Kidney (tissue), 14 donors: ENCODE measurements around the gene MZT1. TPM values are rescaled to one million over a fixed set of nuclear protein-coding genes. Genes with fewer than 3 reads are reported as not detected.
"Not testable (repeated sequence)": the region's sequence is repeated elsewhere in the genome, so short reads cannot be mapped to it uniquely, and the experiment has no call there.

Experiments
- DNase-seq, 5 donors: peaks; one replicate each; pipeline ENCODE4 v3.0.0-alpha.2; 2013 to 2020
- FAIRE-seq: peaks from 2 replicates; lab custom pipeline; 2012; peaks lifted over from hg19 to GRCh38; lab: Jason Lieb, UNC
- H3K27ac ChIP-seq, 2 donors: one replicate each; pipeline ENCODE4 v1.7.0; 2013; ENCODE audit warnings: low read depth in 2 of 2, low read length in 2 of 2, inconsistent platforms in 1 of 2
- H3K27me3 ChIP-seq: one replicate; pipeline ENCODE4 v1.7.1; 2013; ENCODE audit warnings: low read length, inconsistent platforms; ENCODE audit not compliant: control insufficient read depth, insufficient read depth
- H3K36me3 ChIP-seq, 3 donors: one replicate each; pipeline versions ENCODE4 v1.7.0 to v1.7.1; 2013; ENCODE audit warnings: low read length in 3 of 3, control low read depth in 1 of 3, inconsistent platforms in 1 of 3; ENCODE audit not compliant: insufficient read depth in 3 of 3, control insufficient read depth in 2 of 3
- H3K4me1 ChIP-seq, 3 donors: one replicate each; pipeline versions ENCODE4 v1.7.0 to v1.7.1; 2013; ENCODE audit warnings: low read length in 3 of 3, inconsistent platforms in 1 of 3, low read depth in 1 of 3; ENCODE audit not compliant: control insufficient read depth in 2 of 3, insufficient read depth in 2 of 3
- H3K4me3 ChIP-seq, 3 donors: one replicate each; pipeline versions ENCODE4 v1.7.0 to v1.8.1; 2013; ENCODE audit warnings: low read length in 3 of 3, control low read depth in 1 of 3, inconsistent platforms in 1 of 3
- H3K9ac ChIP-seq, 3 donors: one replicate each; pipeline versions ENCODE4 v1.7.0 to v1.7.1; 2013; ENCODE audit warnings: low read length in 3 of 3, control low read depth in 1 of 3, inconsistent platforms in 1 of 3
- H3K9me3 ChIP-seq, 3 donors: one replicate each; pipeline versions ENCODE4 v1.7.0 to v1.7.1; 2013; ENCODE audit warnings: low read length in 3 of 3, control low read depth in 1 of 3, inconsistent platforms in 1 of 3; ENCODE audit not compliant: control insufficient read depth in 2 of 3, insufficient read depth in 1 of 3
- CTCF ChIP-seq: IDR thresholded peaks from 3 replicates; pipeline ENCODE4 v1.5.1; 2012; ENCODE audit warnings: mild to moderate bottlenecking, moderate library complexity, borderline replicate concordance; ENCODE audit not compliant: insufficient read depth; ENCODE audit errors: extremely low read depth
- intact Hi-C: fragments of 100-400 bp; cut with DNase I; formaldehyde crosslinking; loops from one replicate; pipeline ENCODE4 v1.11.1; 2022
- polyA plus RNA-seq: library from polyadenylated mRNA; stranded (reverse); fragments of 350-450 nt; fragmentation: Illumina TruSeq; extraction: RNeasy Lipid Tissue Mini Kit (QIAGEN cat#74804); gene quantifications from one replicate; pipeline ENCODE4 v1.2.3, GENCODE V29; 2014; ENCODE audit warnings: low read depth, low replicate concordance; ENCODE audit not compliant: insufficient read depth
- total RNA-seq: library from RNA; stranded (reverse); fragmentation: NEBNext Ultra II Directional; extraction: Animal tissue kit (Norgen Biotek cat#: 25700); gene quantifications from one replicate; pipeline ENCODE4 v1.2.1, GENCODE V29; 2021
- donor health status: control.
- donor health status: control.
- donor health status: control.
- donor health status: control.
- donor health status: control.
- donor health status: DM: yes; HTN: yes; CAD: no.
- donor health status: Normal renal cell carcinoma (clear cell type).

Gene MZT1
- total and polyA plus RNA-seq, 2 donors from 2014 or later: 6.5 to 6.8 TPM

- FAIRE-seq: no peak
- Histone ChIP-seq H3K9ac (peak overlapping the region; percentile 30 to 77 (median 62)), H3K27ac (no peak overlapping the region), H3K4me3 (peak overlapping the region; percentile 85 to 90 (median 85)), H3K27me3 (no peaks in the 10 kb centered on the region), H3K36me3 (peaks cover 0 to 2% (median 0%) of the 10 kb centered on the region in 3 donors), H3K4me1 (peaks cover 0 to 7% (median 2%) of the 10 kb centered on the region in 3 donors), H3K9me3 (no peaks in the 10 kb centered on the region)
- DNase-seq: no peak
- no peak for TF ChIP-seq CTCF
- intact Hi-C loops: no loop called here
Measured at GRCh38 chr13:72728290-72728605, 819 bp upstream of the MZT1 start.

DNA sequence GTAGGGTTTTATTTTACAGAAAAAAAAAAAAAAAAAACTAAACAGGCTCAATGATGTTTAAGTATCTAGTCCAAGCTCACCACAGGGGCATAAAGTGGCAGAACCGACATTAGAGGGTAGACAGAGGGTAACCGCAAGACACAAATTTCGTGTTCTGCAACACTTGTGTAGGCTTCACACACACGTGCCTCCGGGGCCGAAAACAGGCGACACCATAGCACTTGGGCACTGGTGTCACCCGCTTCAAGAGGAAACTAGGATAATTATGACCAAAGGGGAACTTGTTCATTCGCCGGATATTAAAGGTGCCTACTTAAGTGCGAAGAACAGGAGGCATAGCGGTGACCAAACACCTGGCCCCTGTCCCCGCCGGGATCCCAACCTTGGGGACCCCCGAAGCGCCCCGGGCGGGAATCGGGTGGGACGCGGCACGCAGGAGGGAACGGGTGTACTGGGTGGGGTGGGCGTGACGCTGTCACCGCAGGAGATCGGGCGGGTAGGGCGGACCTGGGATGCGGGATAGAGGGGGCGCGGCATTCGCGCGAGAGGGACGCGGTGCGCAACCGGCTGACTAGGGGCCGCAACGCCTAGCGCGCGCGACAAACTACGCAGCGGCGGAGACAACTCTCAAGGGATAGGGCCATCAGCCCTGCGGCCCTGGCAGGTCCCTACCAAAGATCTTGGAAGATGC, 558 bp downstream of the MZT1 start:
- FAIRE-seq (no peak), DNase-seq (peak in 4 of 5 donors; percentile 39 to 87 (median 66))
- peaks cover 0 to 7% (median 2%) of the 10 kb centered on the region in 3 donors for H3K4me1 ChIP-seq
- H3K9ac ChIP-seq: peak overlapping the region; percentile 68 to 93 (median 77)
- peak overlapping the region; percentile 85 to 91 (median 90) for H3K4me3 ChIP-seq
- H3K27me3 ChIP-seq: no peaks in the 10 kb centered on the region
- intact Hi-C loops: no loop called here
- H3K36me3 ChIP-seq: no peaks in the 10 kb centered on the region
- H3K9me3 ChIP-seq: no peaks in the 10 kb centered on the region
- TF ChIP-seq CTCF: no peak
- peak overlapping the region in 1 of 2 donors; percentile 36 for H3K27ac ChIP-seq

DNA sequence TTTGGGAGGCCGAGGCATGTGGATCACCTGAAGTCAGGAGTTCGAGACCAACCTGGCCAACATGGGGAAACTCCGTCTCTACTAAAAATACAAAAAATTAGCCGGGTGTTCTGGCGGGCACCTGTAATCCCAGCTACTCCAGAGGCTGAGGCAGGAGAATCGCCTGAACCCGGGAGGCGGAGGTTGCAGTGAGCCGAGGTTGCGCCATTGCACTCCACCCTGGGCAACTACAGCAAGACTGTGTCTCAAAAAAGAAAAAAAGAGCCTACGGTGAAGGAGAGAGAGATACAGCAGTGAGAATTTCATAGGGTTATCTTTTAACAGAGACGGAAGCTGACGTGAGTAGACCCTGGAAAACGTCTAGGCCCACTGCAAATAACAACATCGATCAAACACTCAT, 1.2 kb downstream of the MZT1 start:
- H3K36me3 ChIP-seq, H3K9me3 ChIP-seq, H3K4me1 ChIP-seq, H3K27me3 ChIP-seq, DNase-seq, FAIRE-seq, intact Hi-C loops, H3K27ac ChIP-seq: not testable (repeated sequence)
- peak overlapping the region in 1 of 3 donors; percentile 48 for H3K9ac ChIP-seq
- H3K4me3 ChIP-seq: peak overlapping the region; percentile 85 to 91 (median 90)

- Histone ChIP-seq H3K9me3 (peaks cover 0 to 4% (median 0%) of the 10 kb centered on the region in 3 donors), H3K27me3 (no peaks in the 10 kb centered on the region), H3K36me3 (peaks cover 0 to 5% (median 5%) of the 10 kb centered on the region in 3 donors), H3K27ac (no peak overlapping the region), H3K9ac (no peak overlapping the region), H3K4me3 (no peak overlapping the region), H3K4me1 (no peaks in the 10 kb centered on the region)
- FAIRE-seq (no peak), DNase-seq (peak in 2 of 5 donors; percentile 37 to 46)
- TF ChIP-seq CTCF: no peak
- intact Hi-C loops: no loop called here
Measured at GRCh38 chr13:72716776-72717175, 10.7 kb downstream of the MZT1 start.
